SK-N-SH (cell line): Measurements from ENCODE around the gene ARFGAP1. TPM values are rescaled to one million over a fixed set of nuclear protein-coding genes. Genes with fewer than 3 reads are reported as not detected.

ENCODE experiments used
- CTCF ChIA-PET: fragments of 300-600, 350-600 bp; formaldehyde crosslinking; extraction: SDS; loops from one replicate; lab custom pipeline; 2021; lab: Yijun Ruan, JAX
- POLR2A ChIA-PET: fragments of 350-600 bp; sonication (Branson Sonifier 250); formaldehyde crosslinking; extraction: SDS; loops from one replicate; lab custom pipeline; 2020; ENCODE audit warnings: antibody characterized with exemption, inconsistent platforms; lab: Yijun Ruan, JAX
- DNase-seq: peaks from one replicate; pipeline ENCODE4 v3.0.0; 2012
- H2AFZ ChIP-seq: fragments of 200-600 bp; sonication (generic); 2 replicates; pipeline ENCODE4 v1.8.1; 2016; ENCODE audit warnings: antibody characterized with exemption, mild to moderate bottlenecking, low read depth
- H3F3A ChIP-seq: fragments of 200-600 bp; sonication (generic); replicated peaks from 2 replicates; pipeline ENCODE3; 2016; ENCODE audit warnings: antibody characterized with exemption, mild to moderate bottlenecking; ENCODE audit not compliant: insufficient read depth
- H3K27ac ChIP-seq, 2 experiments: fragments of 200-500 bp in 1 of 2; fragments of 200-600 bp in 1 of 2; sonication (Bioruptor generic) in 1 of 2; sonication (generic), shearing (Covaris generic) in 1 of 2; 2 replicates each; pipeline versions ENCODE4 v1.5.1 to v1.6.1; 2014 to 2016; ENCODE audit warnings: low read depth in 2 of 2, inconsistent platforms in 1 of 2, low read length in 1 of 2, mild to moderate bottlenecking in 1 of 2, mixed read lengths in 1 of 2
- H3K27me3 ChIP-seq: fragments of 200-600 bp; sonication (generic), shearing (Covaris generic); 2 replicates; pipeline ENCODE4 v1.6.1; 2016; ENCODE audit warnings: mixed run types; ENCODE audit not compliant: insufficient read depth
- H3K36me3 ChIP-seq, 2 experiments: fragments of 200-500 bp in 1 of 2; fragments of 200-600 bp in 1 of 2; sonication (Bioruptor generic) in 1 of 2; sonication (generic) in 1 of 2; replicated peaks in 1 of 2; 2 replicates each; pipeline versions ENCODE3 to v1.5.1; 2014 to 2016; ENCODE audit warnings: low read length in 1 of 2, mild to moderate bottlenecking in 1 of 2; ENCODE audit not compliant: insufficient read depth in 2 of 2, control insufficient read depth in 1 of 2
- H3K4me1 ChIP-seq, 2 experiments: fragments of 200-500 bp in 1 of 2; fragments of 200-600 bp in 1 of 2; sonication (Bioruptor generic) in 1 of 2; sonication (generic), shearing (Covaris generic) in 1 of 2; 2 replicates each; pipeline versions ENCODE4 v1.5.1 to v1.6.1; 2014 to 2016; ENCODE audit warnings: low read depth in 1 of 2, low read length in 1 of 2, mixed run types in 1 of 2; ENCODE audit not compliant: insufficient read depth in 2 of 2, control insufficient read depth in 1 of 2
- H3K4me2 ChIP-seq: fragments of 200-600 bp; sonication (generic), shearing (Covaris generic); 2 replicates; pipeline ENCODE4 v1.6.1; 2017; ENCODE audit warnings: mixed run types
- H3K4me3 ChIP-seq, 2 experiments: fragments of 200-500 bp in 1 of 2; fragments of 200-600 bp in 1 of 2; sonication (Bioruptor generic) in 1 of 2; sonication (generic), shearing (Covaris generic) in 1 of 2; 2 replicates each; pipeline versions ENCODE4 v1.5.1 to v1.8.1; 2014 to 2016; ENCODE audit warnings: low read depth in 2 of 2, inconsistent platforms in 1 of 2, low read length in 1 of 2, mild to moderate bottlenecking in 1 of 2, mixed read lengths in 1 of 2, moderate library complexity in 1 of 2
- H3K79me2 ChIP-seq: fragments of 200-600 bp; sonication (generic); 2 replicates; pipeline ENCODE4 v1.8.1; 2017; ENCODE audit warnings: mild to moderate bottlenecking; ENCODE audit not compliant: insufficient read depth
- H3K9ac ChIP-seq: fragments of 200-600 bp; sonication (generic); 2 replicates; pipeline ENCODE4 v1.6.1; 2017; ENCODE audit warnings: mixed run types
- H3K9me2 ChIP-seq: fragments of 200-600 bp; sonication (generic); 2 replicates; pipeline ENCODE4 v1.6.1; 2017; ENCODE audit warnings: mixed run types
- H3K9me3 ChIP-seq: fragments of 200-600 bp; sonication (generic); 2 replicates; pipeline ENCODE4 v1.6.1; 2017; ENCODE audit warnings: mixed run types, mild to moderate bottlenecking, moderate library complexity
- H4K20me1 ChIP-seq: fragments of 200-600 bp; sonication (generic); 2 replicates; pipeline ENCODE4 v1.6.1; 2017; ENCODE audit warnings: mild to moderate bottlenecking, mixed run types; ENCODE audit not compliant: insufficient read depth
- ELF1 ChIP-seq: IDR thresholded peaks from 2 replicates; pipeline ENCODE4 v1.4.0; 2012
- EP300 ChIP-seq, 2 experiments: IDR thresholded peaks; 2 replicates each; pipeline versions ENCODE4 v1.4.0 to v1.6.1; 2012; ENCODE audit warnings: borderline replicate concordance in 1 of 2, low read depth in 1 of 2, low read length in 1 of 2
- FOSL2 ChIP-seq: IDR thresholded peaks from 2 replicates; pipeline ENCODE4 v1.4.0; 2012; ENCODE audit warnings: low read depth, mild to moderate bottlenecking, moderate library complexity, borderline replicate concordance
- FOXJ3 ChIP-seq: sonication (generic); formaldehyde crosslinking; IDR thresholded peaks from 2 replicates; pipeline ENCODE4 v1.5.1; 2020; ENCODE audit warnings: mild to moderate bottlenecking, missing genetic modification reagents
- FOXM1 ChIP-seq: IDR thresholded peaks from 2 replicates; pipeline ENCODE4 v1.4.0; 2012; ENCODE audit warnings: low read depth, mild to moderate bottlenecking
- GATA2 ChIP-seq: sonication (generic); formaldehyde crosslinking; IDR thresholded peaks from 2 replicates; pipeline ENCODE4 v1.5.0; 2020; ENCODE audit warnings: mild to moderate bottlenecking, missing genetic modification reagents
- IRF3 ChIP-seq: fragments of 150-350 bp; IDR thresholded peaks from 2 replicates; pipeline ENCODE4 v1.6.1; 2016; ENCODE audit warnings: mild to moderate bottlenecking, low read depth, low read length
- JUND ChIP-seq: IDR thresholded peaks from 2 replicates; pipeline ENCODE4 v1.4.0; 2012
- MEF2A ChIP-seq: IDR thresholded peaks from 2 replicates; pipeline ENCODE4 v1.4.0; 2012; ENCODE audit warnings: low read depth, borderline replicate concordance
- MXI1 ChIP-seq: IDR thresholded peaks from 2 replicates; pipeline ENCODE4 v1.6.1; 2012; ENCODE audit warnings: mild to moderate bottlenecking, low read depth, low read length, improper control_type of control experiment
- NFIC ChIP-seq: IDR thresholded peaks from 2 replicates; pipeline ENCODE4 v1.4.0; 2012; ENCODE audit warnings: borderline replicate concordance
- NRF1 ChIP-seq: IDR thresholded peaks from 2 replicates; pipeline ENCODE4 v1.6.1; 2012; ENCODE audit warnings: low read depth, mild to moderate bottlenecking, low read length
- PBX3 ChIP-seq: IDR thresholded peaks from 2 replicates; pipeline ENCODE4; 2012
- POLR2AphosphoS5 ChIP-seq: IDR thresholded peaks from 2 replicates; pipeline ENCODE4 v1.6.1; 2012; ENCODE audit warnings: low read depth, low read length
- RAD21 ChIP-seq: IDR thresholded peaks from 2 replicates; pipeline ENCODE4 v1.6.1; 2012; ENCODE audit warnings: mild to moderate bottlenecking, low read length
- RFX5 ChIP-seq: IDR thresholded peaks from 2 replicates; pipeline ENCODE4 v1.6.1; 2012; ENCODE audit warnings: mild to moderate bottlenecking, improper control_type of control experiment, low read length
- RXRA ChIP-seq: IDR thresholded peaks from 2 replicates; pipeline ENCODE4 v1.4.0; 2012; ENCODE audit warnings: low read depth, mild to moderate bottlenecking, borderline replicate concordance
- TEAD4 ChIP-seq: IDR thresholded peaks from 2 replicates; pipeline ENCODE4 v1.4.0; 2012; ENCODE audit warnings: mild to moderate bottlenecking, borderline replicate concordance; ENCODE audit not compliant: insufficient read depth
- USF2 ChIP-seq: fragments of 150-350 bp; IDR thresholded peaks from 2 replicates; pipeline ENCODE4 v1.6.1; 2017; ENCODE audit warnings: antibody characterized with exemption, low read length, low read depth, borderline replicate concordance
- YY1 ChIP-seq: IDR thresholded peaks from 2 replicates; pipeline ENCODE4 v1.4.0; 2012; ENCODE audit warnings: low read depth, mild to moderate bottlenecking
- ZBTB33 ChIP-seq: IDR thresholded peaks from 2 replicates; pipeline ENCODE4 v1.4.0; 2012; ENCODE audit warnings: low read depth, borderline replicate concordance
- WGBS: methylation state at CpG from one replicate; pipeline ENCODE4 v1.1.6; 2017; ENCODE audit warnings: low lambda C conversion rate; 5-methylcytosine and 5-hydroxymethylcytosine counted together
- polyA plus RNA-seq, 3 experiments: library from polyadenylated mRNA; depleted of rRNA; stranded (reverse); fragments of >200 nt; gene quantifications; 2 replicates each; pipeline ENCODE4 v1.2.3, GENCODE V29; 2012

Gene ARFGAP1
- polyA plus RNA-seq, 1 of the 3 experiments (the other 2 are of a cell fraction), result 72.7 TPM

GRCh38 chr20:63281742-63282665 lies 9.4 kb downstream of the ARFGAP1 start:
- H3K4me1 ChIP-seq, result no peaks in the 10 kb centered on the region
- no peak overlapping the region for H3K9ac ChIP-seq
- peaks cover 16% of the 10 kb centered on the region for H4K20me1 ChIP-seq
- no peaks in the 10 kb centered on the region for H3F3A ChIP-seq
- no peaks in the 10 kb centered on the region for H3K9me2 ChIP-seq
- peaks cover 17% of the 10 kb centered on the region; the same call in 1 of the 2 replicates for H3K79me2 ChIP-seq
- peaks cover 19 to 92% of the 10 kb centered on the region in 2 experiments for H3K36me3 ChIP-seq
- no peak for DNase-seq
- H3K27ac ChIP-seq, result no peak overlapping the region
- POLR2A ChIA-PET, result interaction anchor here (1.3 kb wide), 1 partner anchor 9 kb away, joined by 4 read pairs; the partner anchor contains the start of gene ARFGAP1
- no peaks in the 10 kb centered on the region for H3K9me3 ChIP-seq
- H3K4me3 ChIP-seq, result no peak overlapping the region
- CTCF ChIA-PET, result interaction anchor here (1.0 to 3.4 kb wide), 6 partner anchors 9 to 100 kb away, joined by 3 to 14 read pairs (median 6); no protein-coding TSS in a partner anchor
- no peak overlapping the region for H3K4me2 ChIP-seq
- 98% methylated on average over 25 of the region's 38 CpGs for WGBS
- no peaks in the 10 kb centered on the region for H3K27me3 ChIP-seq
- H2AFZ ChIP-seq, result no peak overlapping the region
- TF ChIP-seq GATA2 (CRISPR knock-in tag), result no peak
- TF ChIP-seq RXRA, result no peak
- no peak for TF ChIP-seq POLR2AphosphoS5
- no peak for TF ChIP-seq RAD21
- no peak for TF ChIP-seq RFX5
- TF ChIP-seq ELF1, result no peak
- TF ChIP-seq YY1, result no peak
- TF ChIP-seq TEAD4, result no peak
- TF ChIP-seq FOXM1, result no peak
- TF ChIP-seq NRF1, result no peak
- TF ChIP-seq MEF2A, result no peak
- TF ChIP-seq ZBTB33, result no peak

DNA sequence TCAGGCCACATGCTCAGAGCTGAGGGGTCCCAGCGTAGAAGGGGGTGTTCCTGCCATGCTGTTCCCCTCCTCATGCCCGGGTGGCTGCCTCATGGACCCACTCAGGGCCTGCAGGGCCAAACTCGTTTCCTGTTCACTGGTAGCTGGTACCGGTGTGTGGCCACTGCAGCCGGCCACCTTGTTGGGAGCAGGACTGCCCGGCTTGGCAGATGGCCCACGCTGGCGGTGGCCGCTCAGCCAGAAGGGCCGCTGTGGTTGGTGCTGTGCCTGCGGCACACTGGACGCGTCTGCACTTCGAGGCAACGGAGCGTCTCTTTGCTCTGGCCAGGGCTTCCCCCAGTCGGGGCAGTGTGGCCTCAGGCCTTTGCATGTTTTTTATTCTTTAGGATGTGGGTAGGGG lies 10.3 kb downstream of the ARFGAP1 start:
- Histone ChIP-seq H3K9me2 (no peaks in the 10 kb centered on the region), H3K27ac (no peak overlapping the region), H3K27me3 (no peaks in the 10 kb centered on the region), H3K9me3 (no peaks in the 10 kb centered on the region), H3K4me3 (no peak overlapping the region), H3K79me2 (peaks cover 8% of the 10 kb centered on the region; the same call in 1 of the 2 replicates), H3F3A (no peaks in the 10 kb centered on the region), H3K9ac (no peak overlapping the region), H2AFZ (no peak overlapping the region), H3K4me2 (no peak overlapping the region), H3K36me3 (peaks cover 17 to 88% of the 10 kb centered on the region in 2 experiments), H4K20me1 (peaks cover 7% of the 10 kb centered on the region), H3K4me1 (no peaks in the 10 kb centered on the region)
- CTCF ChIA-PET, result interaction anchor here (0.7 to 3.4 kb wide), 5 partner anchors 8 to 99 kb away, joined by 3 to 14 read pairs (median 8); partner anchors contain the start of gene ARFGAP1
- TF ChIP-seq EP300 (IDR thresholded peaks at IDR 0.05; ENCODE audit: borderline replicate concordance in 1 of 2, low read depth in 1 of 2, low read length in 1 of 2) (no peak), IRF3 (no peak), FOXM1 (no peak), NFIC (no peak), YY1 (no peak), NRF1 (no peak), MEF2A (no peak), USF2 (no peak), PBX3 (no peak), MXI1 (no peak), RFX5 (no peak), ELF1 (no peak), JUND (no peak), FOSL2 (no peak), POLR2AphosphoS5 (no peak), FOXJ3 (CRISPR knock-in tag) (no peak)
- WGBS, result 100% methylated on average over 2 of the region's 17 CpGs
- DNase-seq, result no peak
- POLR2A ChIA-PET, result no interaction called here
